ENCODE measurements around the gene SHB. TPM values are rescaled to one million over a fixed set of nuclear protein-coding genes. Genes with fewer than 3 reads are reported as not detected.

The SHB gene
- total and polyA plus RNA-seq, 8 donors: 16.1 to 26.8 (median 21.9) TPM

DNA sequence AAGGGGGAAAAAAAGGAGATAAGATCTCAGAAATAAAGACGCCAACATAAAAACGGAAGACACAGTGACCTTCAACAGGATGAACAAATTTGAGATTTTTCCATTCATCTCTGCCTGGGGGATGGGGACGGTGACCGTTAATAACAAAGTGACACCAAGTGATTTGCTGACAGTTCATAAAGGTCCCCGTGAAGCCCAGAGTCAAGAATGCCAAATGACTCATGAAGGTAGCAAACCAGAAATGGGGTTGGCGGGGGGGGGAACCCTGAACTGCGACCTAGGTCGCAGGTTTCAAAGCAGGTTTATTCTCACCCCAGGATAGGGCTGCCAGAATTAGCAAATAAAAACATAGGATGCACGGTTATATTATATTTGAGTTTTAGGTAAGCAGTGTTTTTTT, 21.1 kb upstream of the SHB start:
- TF ChIP-seq, protein P1, sequence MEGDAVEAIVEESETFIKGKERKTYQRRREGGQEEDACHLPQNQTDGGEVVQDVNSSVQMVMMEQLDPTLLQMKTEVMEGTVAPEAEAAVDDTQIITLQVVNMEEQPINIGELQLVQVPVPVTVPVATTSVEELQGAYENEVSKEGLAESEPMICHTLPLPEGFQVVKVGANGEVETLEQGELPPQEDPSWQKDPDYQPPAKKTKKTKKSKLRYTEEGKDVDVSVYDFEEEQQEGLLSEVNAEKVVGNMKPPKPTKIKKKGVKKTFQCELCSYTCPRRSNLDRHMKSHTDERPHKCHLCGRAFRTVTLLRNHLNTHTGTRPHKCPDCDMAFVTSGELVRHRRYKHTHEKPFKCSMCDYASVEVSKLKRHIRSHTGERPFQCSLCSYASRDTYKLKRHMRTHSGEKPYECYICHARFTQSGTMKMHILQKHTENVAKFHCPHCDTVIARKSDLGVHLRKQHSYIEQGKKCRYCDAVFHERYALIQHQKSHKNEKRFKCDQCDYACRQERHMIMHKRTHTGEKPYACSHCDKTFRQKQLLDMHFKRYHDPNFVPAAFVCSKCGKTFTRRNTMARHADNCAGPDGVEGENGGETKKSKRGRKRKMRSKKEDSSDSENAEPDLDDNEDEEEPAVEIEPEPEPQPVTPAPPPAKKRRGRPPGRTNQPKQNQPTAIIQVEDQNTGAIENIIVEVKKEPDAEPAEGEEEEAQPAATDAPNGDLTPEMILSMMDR (IDR thresholded peaks at IDR 0.05): no peak
- H3K4me3 ChIP-seq: no peak overlapping the region
- no peak overlapping the region for H3K27ac ChIP-seq
- ATAC-seq (no peak), DNase-seq (no peak)
- H3K36me3 ChIP-seq: no peaks in the 10 kb centered on the region
- H3K27me3 ChIP-seq: no peaks in the 10 kb centered on the region
- intact Hi-C loops (cut with DNase I): no loop called here
- H3K4me1 ChIP-seq: peaks cover 0 to 6% of the 10 kb centered on the region in 2 donors
- H3K9me3 ChIP-seq: no peaks in the 10 kb centered on the region

DNA sequence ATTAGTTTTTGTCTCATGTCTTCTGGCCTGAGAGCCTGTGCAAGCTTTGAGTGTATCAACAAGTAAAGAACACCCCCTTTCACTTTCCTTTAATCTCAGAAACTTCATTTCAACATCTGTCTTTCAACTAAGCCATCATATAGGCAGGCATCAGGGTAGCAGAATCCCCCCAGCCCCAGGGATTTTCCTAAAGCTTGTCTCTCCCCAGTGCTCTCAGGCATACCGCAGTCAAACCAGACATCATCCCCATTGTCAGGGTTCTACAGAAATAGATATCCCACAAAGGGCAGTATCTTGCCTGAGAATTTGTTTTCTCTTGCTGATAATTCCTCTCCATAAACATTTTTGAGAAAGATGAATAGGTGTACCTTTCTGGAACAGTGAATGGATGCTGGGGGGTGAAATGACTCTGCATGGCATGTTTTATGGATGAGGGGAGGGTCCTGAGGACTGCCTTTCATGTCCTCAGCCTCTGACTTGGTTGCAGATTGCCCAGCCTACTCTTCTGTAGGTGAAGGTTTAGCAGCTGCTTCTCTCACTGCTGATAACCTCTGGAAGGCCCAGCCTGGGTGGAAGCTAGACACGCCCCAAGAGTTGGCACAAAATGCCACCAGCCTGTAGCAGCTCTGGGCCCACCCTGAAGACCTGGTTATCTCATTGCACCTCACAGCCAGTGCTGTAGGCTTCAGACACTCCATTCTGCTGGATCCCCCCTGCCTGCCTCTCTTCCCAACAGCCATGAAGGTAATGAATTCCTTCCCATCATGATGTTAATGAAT, 20.5 kb upstream of the SHB start:
- Histone ChIP-seq H3K36me3 (no peaks in the 10 kb centered on the region), H3K4me1 (peaks cover 0 to 10% of the 10 kb centered on the region in 2 donors), H3K9me3 (no peaks in the 10 kb centered on the region), H3K27me3 (no peaks in the 10 kb centered on the region), H3K4me3 (no peak overlapping the region), H3K27ac (no peak overlapping the region)
- ATAC-seq: no peak
- DNase-seq: no peak
- TF ChIP-seq, protein P1 (IDR thresholded peaks at IDR 0.05): no peak
- intact Hi-C loops (cut with DNase I): loop anchor here in 1 of 2 donors (10.0 kb wide), 1 partner anchor 175 kb away; no protein-coding TSS in a partner anchor

DNA sequence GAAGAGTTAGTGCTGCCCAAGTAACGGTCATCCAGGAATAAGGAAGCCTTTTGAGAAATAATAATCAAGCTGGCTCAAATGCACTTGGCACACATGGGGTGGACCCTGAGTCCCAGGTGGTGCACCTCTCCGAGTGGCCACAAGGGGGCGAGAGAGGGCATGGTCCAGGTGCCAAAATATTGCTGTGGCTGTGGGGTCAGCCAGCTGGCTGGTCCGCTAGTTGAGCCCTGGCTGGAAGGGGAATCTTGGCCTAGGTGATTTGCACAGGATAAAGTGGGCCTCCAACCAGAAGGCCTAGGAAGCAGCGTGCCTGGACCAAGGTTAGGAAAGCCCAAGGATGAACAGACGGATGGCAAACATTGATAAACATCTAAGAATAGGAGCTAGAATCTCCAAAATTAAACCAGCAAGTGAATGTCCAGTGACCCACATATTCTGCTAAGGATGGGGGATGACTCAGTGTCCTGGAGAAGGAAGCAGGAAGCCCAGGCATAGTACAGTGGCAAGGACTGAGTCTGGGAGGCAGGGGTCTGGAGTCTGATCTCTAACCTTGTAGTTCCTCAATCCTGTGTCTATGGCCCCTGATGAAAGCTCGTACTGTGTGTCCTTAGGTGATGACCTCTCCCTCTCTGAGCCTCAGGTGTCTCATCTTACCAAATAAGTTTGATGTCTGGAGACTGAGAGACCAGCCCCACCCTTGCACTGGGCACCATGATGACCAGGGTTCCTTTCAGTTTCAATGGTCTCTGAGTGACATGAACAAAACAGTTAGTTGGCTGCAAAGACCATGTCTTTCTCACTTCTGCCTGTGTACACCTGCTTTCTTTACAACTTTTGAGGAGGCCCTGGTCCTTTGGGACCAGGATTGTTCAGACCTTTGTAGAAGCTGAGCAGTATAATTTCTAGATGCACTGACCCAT, 19.2 kb upstream of the SHB start:
- no peak overlapping the region for H3K27ac ChIP-seq
- intact Hi-C loops (cut with DNase I): loop anchor here in 1 of 2 donors (10.0 kb wide), 1 partner anchor 173 kb away; no protein-coding TSS in a partner anchor
- ATAC-seq (peak; percentile 95), DNase-seq (peak; percentile 34 to 93 (median 66))
- no peak overlapping the region for H3K4me3 ChIP-seq
- H3K27me3 ChIP-seq: no peaks in the 10 kb centered on the region
- no peaks in the 10 kb centered on the region for H3K9me3 ChIP-seq
- peaks cover 0 to 20% of the 10 kb centered on the region in 2 donors for H3K4me1 ChIP-seq
- TF ChIP-seq, protein P1 (IDR thresholded peaks at IDR 0.05): peak; percentile 94 to 97
- H3K36me3 ChIP-seq: no peaks in the 10 kb centered on the region

DNA sequence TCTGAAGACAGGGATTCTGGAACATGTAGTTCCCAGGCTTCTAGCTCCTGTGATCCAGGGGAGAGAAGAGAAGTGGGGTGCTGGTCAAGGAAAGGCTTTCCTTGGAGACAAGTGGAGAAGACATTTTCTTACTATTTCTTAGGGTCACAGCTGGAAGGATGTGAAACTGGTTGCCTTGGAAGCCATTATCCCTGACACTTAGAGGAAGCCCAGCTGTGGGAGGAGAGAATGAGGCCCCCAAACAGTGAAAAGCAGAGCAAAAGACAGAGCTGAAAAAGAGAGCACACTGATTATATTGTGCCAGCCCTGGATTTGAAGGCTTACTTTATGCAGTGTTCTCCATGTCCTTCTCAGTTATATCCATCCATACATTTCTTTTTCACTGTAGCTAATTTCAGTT, 17.5 kb upstream of the SHB start:
- Histone ChIP-seq H3K27ac (no peak overlapping the region), H3K36me3 (no peaks in the 10 kb centered on the region), H3K9me3 (no peaks in the 10 kb centered on the region), H3K27me3 (no peaks in the 10 kb centered on the region), H3K4me3 (no peak overlapping the region), H3K4me1 (peaks cover 0 to 32% of the 10 kb centered on the region in 2 donors)
- DNase-seq (no peak), ATAC-seq (no peak)
- TF ChIP-seq, protein P1 (IDR thresholded peaks at IDR 0.05): no peak
- intact Hi-C loops (cut with DNase I): loop anchor here in 1 of 2 donors (10.0 kb wide), 1 partner anchor 172 kb away; no protein-coding TSS in a partner anchor

Data from left lung (tissue), 10 donors.